IMR-90 (cell line): Measurements from ENCODE around the gene KRT37. TPM values are rescaled to one million over a fixed set of nuclear protein-coding genes. Genes with fewer than 3 reads are reported as not detected.
A peak's percentile ranks its signal among the peaks of the same experiment; 100 is the strongest.

Experiments used
- ATAC-seq: fragments of 200-7000 bp; cut with Tn5 transposase; 2 replicates; pipeline ENCODE4 v1.9.1; 2020; ENCODE audit warnings: low read depth, mild to moderate bottlenecking, moderate library complexity
- BruUV-seq: library from RNA; stranded (reverse); fragments of 400-500 nt; replicated peaks from 2 replicates; lab custom pipeline; 2021; lab: Mats Ljungman, UMichigan
- CTCF ChIA-PET: fragments of 300-600 bp; formaldehyde crosslinking; extraction: SDS; loops from one replicate; lab custom pipeline; 2021; ENCODE audit warnings: antibody characterized with exemption; lab: Yijun Ruan, JAX
- POLR2A ChIA-PET: fragments of 300-600 bp; sonication (Branson Sonifier 250); formaldehyde crosslinking; loops from one replicate; lab custom pipeline; 2022; ENCODE audit warnings: antibody characterized with exemption; ENCODE audit not compliant: unreplicated experiment; lab: Charles Lee
- DNase-seq: peaks from one replicate; pipeline ENCODE4 v3.0.0; 2013
- H2AFZ ChIP-seq: replicated peaks from 2 replicates; pipeline ENCODE3; 2013; ENCODE audit warnings: low read length, mild to moderate bottlenecking; ENCODE audit not compliant: poor library complexity
- H2AK5ac ChIP-seq: 2 replicates; pipeline ENCODE4 v1.6.1; 2013; ENCODE audit warnings: low read depth, low read length, inconsistent platforms
- H2AK9ac ChIP-seq: replicated peaks from 2 replicates; pipeline ENCODE3; 2013; ENCODE audit warnings: mild to moderate bottlenecking, low read depth, low read length, moderate library complexity; ENCODE audit not compliant: poor library complexity
- H2BK120ac ChIP-seq: 2 replicates; pipeline ENCODE4 v1.6.1; 2013; ENCODE audit warnings: low read depth, low read length, inconsistent platforms
- H2BK15ac ChIP-seq: 3 replicates; pipeline ENCODE4 v1.6.1; 2013; ENCODE audit warnings: low read depth, low read length, inconsistent platforms
- H2BK20ac ChIP-seq: 2 replicates; pipeline ENCODE4 v1.6.1; 2013; ENCODE audit warnings: low read depth, mild to moderate bottlenecking, inconsistent platforms, low read length, moderate library complexity
- H2BK5ac ChIP-seq: 2 replicates; pipeline ENCODE4 v1.6.1; 2013; ENCODE audit warnings: mild to moderate bottlenecking, low read depth, low read length, inconsistent platforms; ENCODE audit not compliant: poor library complexity, severe bottlenecking
- H3K14ac ChIP-seq: replicated peaks from 2 replicates; pipeline ENCODE4 v1.6.1; 2013; ENCODE audit warnings: low read depth, low read length, inconsistent platforms
- H3K18ac ChIP-seq: 2 replicates; pipeline ENCODE4 v1.6.1; 2013; ENCODE audit warnings: low read depth, low read length, control low read depth
- H3K23ac ChIP-seq: 2 replicates; pipeline ENCODE4 v1.6.1; 2013; ENCODE audit warnings: low read depth, low read length, inconsistent platforms
- H3K27ac ChIP-seq: 2 replicates; pipeline ENCODE4 v1.5.1; 2013; ENCODE audit warnings: mild to moderate bottlenecking, control low read depth, low read length; ENCODE audit not compliant: insufficient read depth
- H3K27me3 ChIP-seq: 2 replicates; pipeline ENCODE4 v1.6.1; 2013; ENCODE audit warnings: low read length; ENCODE audit not compliant: control insufficient read depth, insufficient read depth
- H3K36me3 ChIP-seq: 2 replicates; pipeline ENCODE4 v1.6.1; 2013; ENCODE audit warnings: low read length, mixed read lengths; ENCODE audit not compliant: control insufficient read depth, insufficient read depth
- H3K4ac ChIP-seq: 2 replicates; pipeline ENCODE4 v1.6.1; 2013; ENCODE audit warnings: low read depth, low read length, inconsistent platforms
- H3K4me1 ChIP-seq: 2 replicates; pipeline ENCODE4 v1.6.1; 2013; ENCODE audit warnings: low read length, mixed read lengths; ENCODE audit not compliant: control insufficient read depth, insufficient read depth
- H3K4me2 ChIP-seq: 2 replicates; pipeline ENCODE4 v1.6.1; 2013; ENCODE audit warnings: low read depth, mild to moderate bottlenecking, control low read depth, low read length, moderate library complexity
- H3K4me3 ChIP-seq: 2 replicates; pipeline ENCODE4 v1.5.1; 2013; ENCODE audit warnings: low read depth, mild to moderate bottlenecking, control low read depth, low read length, moderate library complexity; ENCODE audit not compliant: insufficient read depth
- H3K56ac ChIP-seq: 2 replicates; pipeline ENCODE4 v1.6.1; 2013; ENCODE audit warnings: low read length, inconsistent platforms; ENCODE audit not compliant: insufficient read depth; ENCODE audit errors: extremely low read depth
- H3K79me1 ChIP-seq, 2 experiments: 2 replicates each; pipeline ENCODE4 v1.6.1; 2013; ENCODE audit warnings: low read length in 2 of 2, inconsistent platforms in 1 of 2, low read depth in 1 of 2
- H3K9ac ChIP-seq: 2 replicates; pipeline ENCODE4 v1.6.1; 2013; ENCODE audit warnings: low read depth, low read length, control low read depth
- H3K9me1 ChIP-seq: 2 replicates; pipeline ENCODE4 v1.6.1; 2013; ENCODE audit warnings: low read length, inconsistent platforms; ENCODE audit not compliant: insufficient read depth
- H3K9me3 ChIP-seq: 2 replicates; pipeline ENCODE4 v1.6.1; 2013; ENCODE audit warnings: low read length; ENCODE audit not compliant: control insufficient read depth, insufficient read depth
- H4K20me1 ChIP-seq: 2 replicates; pipeline ENCODE4 v1.6.1; 2013; ENCODE audit warnings: low read length, inconsistent platforms; ENCODE audit not compliant: insufficient read depth
- H4K5ac ChIP-seq: 2 replicates; pipeline ENCODE4 v1.6.1; 2013; ENCODE audit warnings: mild to moderate bottlenecking, low read depth, low read length, control low read depth
- H4K8ac ChIP-seq, 2 experiments: 2 replicates each; pipeline ENCODE4 v1.6.1; 2013; ENCODE audit warnings: low read depth in 2 of 2, low read length in 2 of 2, control low read depth in 1 of 2, inconsistent platforms in 1 of 2
- H4K91ac ChIP-seq: 2 replicates; pipeline ENCODE4 v1.6.1; 2013; ENCODE audit warnings: low read depth, low read length, inconsistent platforms; ENCODE audit not compliant: insufficient read depth
- CEBPB ChIP-seq: IDR thresholded peaks from 2 replicates; pipeline ENCODE4 v1.6.1; 2012; ENCODE audit warnings: low read depth, low read length, improper control_type of control experiment
- MAFK ChIP-seq: IDR thresholded peaks from 2 replicates; pipeline ENCODE4 v1.6.1; 2012; ENCODE audit warnings: low read depth, low read length, improper control_type of control experiment
- MAZ ChIP-seq: IDR thresholded peaks from 2 replicates; pipeline ENCODE4 v1.6.1; 2012; ENCODE audit warnings: low read depth, mild to moderate bottlenecking, low read length, improper control_type of control experiment, moderate library complexity, borderline replicate concordance
- MXI1 ChIP-seq: IDR thresholded peaks from 2 replicates; pipeline ENCODE4 v1.6.1; 2012; ENCODE audit warnings: low read depth, mild to moderate bottlenecking, low read length, moderate library complexity, borderline replicate concordance
- RAD21 ChIP-seq: IDR thresholded peaks from 2 replicates; pipeline ENCODE4 v1.6.1; 2012; ENCODE audit warnings: low read length, improper control_type of control experiment
- RCOR1 ChIP-seq: IDR thresholded peaks from 2 replicates; pipeline ENCODE4 v1.6.1; 2012; ENCODE audit warnings: mild to moderate bottlenecking, low read length, improper control_type of control experiment; ENCODE audit not compliant: insufficient replicate concordance
- RFX5 ChIP-seq: IDR thresholded peaks from 2 replicates; pipeline ENCODE4 v1.8.0; 2012; ENCODE audit warnings: low read depth, mild to moderate bottlenecking, low read length, moderate library complexity
- WGBS, 2 experiments: methylation state at CpG; one replicate each; pipeline versions ENCODE4 v1.1.5 to v1.1.7; 2013; ENCODE audit warnings: missing lambda C conversion rate in 2 of 2; ENCODE audit not compliant: insufficient read length in 1 of 2; ENCODE audit errors: extremely low coverage in 2 of 2; 5-methylcytosine and 5-hydroxymethylcytosine counted together
- dilution Hi-C: fragments of 300-500 bp; cut with HindIII; formaldehyde crosslinking; loops from one replicate; pipeline ENCODE4 v1.14.3; 2018; ENCODE audit warnings: low sequenced_read_pairs; ENCODE audit not compliant: unreplicated experiment
- in situ Hi-C: fragments of 300-500 bp; cut with MboI; formaldehyde crosslinking; loops from 3 replicates; pipeline ENCODE4 v1.14.3; 2019; ENCODE audit warnings: low sequenced_read_pairs, inconsistent platforms, mixed read lengths
- intact Hi-C: fragments of 100-400 bp; cut with micrococcal nuclease; formaldehyde crosslinking; loops from 2 replicates; pipeline ENCODE4 v1.10.0; 2022
- polyA plus RNA-seq, 3 experiments: library from polyadenylated mRNA; depleted of rRNA; stranded (reverse); fragments of >200 nt; gene quantifications; 2 replicates each; pipeline ENCODE4 v1.2.3, GENCODE V29; 2012; ENCODE audit warnings: low replicate concordance in 1 of 3
- total RNA-seq: library from RNA; depleted of rRNA; stranded (reverse); fragments of >200 nt; gene quantifications from 2 replicates; pipeline ENCODE4 v1.2.3, GENCODE V29; 2012
- TF ChIP-seq, protein P1 (sequence below): conservative IDR thresholded peaks from 2 replicates; pipeline ENCODE4 v1.5.1; 2012; ENCODE audit warnings: mild to moderate bottlenecking, low read depth, low read length, improper control_type of control experiment

The KRT37 gene
- total and polyA plus RNA-seq, 2 of the 4 experiments (the other 2 are of a cell fraction) = not detected

DNA sequence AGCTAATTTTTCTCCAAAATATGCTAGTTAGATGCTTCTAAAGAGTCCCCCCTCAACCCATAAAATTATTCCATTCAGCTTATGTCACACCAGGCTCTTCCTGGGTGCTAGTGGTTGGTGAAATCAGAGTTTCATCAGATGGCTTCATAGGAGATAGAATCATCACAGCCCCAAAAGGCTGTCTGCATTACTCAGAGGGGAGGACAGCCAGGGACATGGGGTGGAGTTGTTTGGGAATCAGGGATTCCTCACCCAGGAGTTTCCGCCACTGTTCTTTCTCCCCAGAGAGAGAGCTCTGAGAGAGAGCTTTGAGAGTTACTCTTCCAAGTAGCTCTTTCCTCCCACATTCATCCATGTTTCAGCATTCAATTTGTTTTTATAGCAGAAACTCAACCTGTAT is 42.0 kb downstream of the KRT37 start:
- Histone ChIP-seq H3K4me2 (no peak overlapping the region), H3K9ac (no peak overlapping the region), H2BK20ac (peak overlapping the region; percentile 92), H3K9me3 (no peaks in the 10 kb centered on the region), H3K23ac (0 out of 2 replicates have a peak overlapping the region, but pooled peaks have one; percentile 36), H2BK5ac (peak overlapping the region; percentile 90), H3K9me1 (peaks cover 27% of the 10 kb centered on the region), H3K4ac (peak overlapping the region; percentile 83), H3K4me1 (peaks cover 26% of the 10 kb centered on the region), H3K27me3 (no peaks in the 10 kb centered on the region), H4K91ac (peak overlapping the region; percentile 72), H2BK120ac (peak overlapping the region; percentile 90), H2AK5ac (peak overlapping the region; percentile 86), H3K14ac (peak overlapping the region; percentile 37), H3K56ac (no peak overlapping the region), H4K8ac (peak overlapping the region; percentile 79 to 85), H3K79me1 (no peaks in the 10 kb centered on the region; a peak in 1 of 4 replicates), H2BK15ac (peak overlapping the region; percentile 99), H3K4me3 (no peak overlapping the region), H2AFZ (no peak overlapping the region), H3K27ac (no peak overlapping the region), H2AK9ac (no peak overlapping the region), H4K20me1 (no peaks in the 10 kb centered on the region), H3K36me3 (no peaks in the 10 kb centered on the region), H3K18ac (peak overlapping the region; percentile 71; the same call in 1 of the 2 replicates), H4K5ac (peak overlapping the region; percentile 62; the same call in 1 of the 2 replicates)
- no peak for TF ChIP-seq MAFK
- no peak for TF ChIP-seq RAD21
- no peak for TF ChIP-seq MAZ
- TF ChIP-seq MXI1 = no peak
- no peak for TF ChIP-seq RCOR1
- TF ChIP-seq RFX5 = no peak
- TF ChIP-seq, protein P1, sequence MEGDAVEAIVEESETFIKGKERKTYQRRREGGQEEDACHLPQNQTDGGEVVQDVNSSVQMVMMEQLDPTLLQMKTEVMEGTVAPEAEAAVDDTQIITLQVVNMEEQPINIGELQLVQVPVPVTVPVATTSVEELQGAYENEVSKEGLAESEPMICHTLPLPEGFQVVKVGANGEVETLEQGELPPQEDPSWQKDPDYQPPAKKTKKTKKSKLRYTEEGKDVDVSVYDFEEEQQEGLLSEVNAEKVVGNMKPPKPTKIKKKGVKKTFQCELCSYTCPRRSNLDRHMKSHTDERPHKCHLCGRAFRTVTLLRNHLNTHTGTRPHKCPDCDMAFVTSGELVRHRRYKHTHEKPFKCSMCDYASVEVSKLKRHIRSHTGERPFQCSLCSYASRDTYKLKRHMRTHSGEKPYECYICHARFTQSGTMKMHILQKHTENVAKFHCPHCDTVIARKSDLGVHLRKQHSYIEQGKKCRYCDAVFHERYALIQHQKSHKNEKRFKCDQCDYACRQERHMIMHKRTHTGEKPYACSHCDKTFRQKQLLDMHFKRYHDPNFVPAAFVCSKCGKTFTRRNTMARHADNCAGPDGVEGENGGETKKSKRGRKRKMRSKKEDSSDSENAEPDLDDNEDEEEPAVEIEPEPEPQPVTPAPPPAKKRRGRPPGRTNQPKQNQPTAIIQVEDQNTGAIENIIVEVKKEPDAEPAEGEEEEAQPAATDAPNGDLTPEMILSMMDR = no peak
- TF ChIP-seq CEBPB = peak; percentile 19; the same call in 1 of the 2 replicates
- ChIA-PET CTCF (no interaction called here), POLR2A (no interaction called here)
- DNase-seq (peak; percentile 45), ATAC-seq (no peak)
- dilution Hi-C loops = no loop called here
- BruUV-seq = no TSS peak
- in situ Hi-C loops = no loop called here
- intact Hi-C loops = no loop called here
- no CpG with 5 or more reads among the region's 1 CpG for WGBS, 2 experiments
